HUES64 (cell line): ENCODE results near the gene PLPP3.

Source experiments
- H3K27ac ChIP-seq: 2 replicates; pipeline ENCODE4 v1.7.0; 2013; ENCODE audit warnings: low read depth, low read length, inconsistent platforms
- H3K27me3 ChIP-seq: 2 replicates; pipeline ENCODE4 v1.6.1; 2013; ENCODE audit warnings: mild to moderate bottlenecking, low read length; ENCODE audit not compliant: insufficient read depth
- H3K36me3 ChIP-seq: 2 replicates; pipeline ENCODE4 v1.6.1; 2013; ENCODE audit warnings: mild to moderate bottlenecking, low read length; ENCODE audit not compliant: insufficient read depth
- H3K4me1 ChIP-seq: 2 replicates; pipeline ENCODE4 v1.6.1; 2013; ENCODE audit warnings: mild to moderate bottlenecking, low read length, moderate library complexity; ENCODE audit not compliant: insufficient read depth
- H3K4me3 ChIP-seq: 2 replicates; pipeline ENCODE4 v1.5.1; 2013; ENCODE audit warnings: mild to moderate bottlenecking, low read length, moderate library complexity
- H3K9ac ChIP-seq: 2 replicates; pipeline ENCODE4 v1.6.1; 2013; ENCODE audit warnings: mild to moderate bottlenecking, low read depth, low read length
- H3K9me3 ChIP-seq: 2 replicates; pipeline ENCODE4 v1.6.1; 2013; ENCODE audit warnings: low read depth, low read length; ENCODE audit not compliant: insufficient read depth
- WGBS: fragments of 150-250, 120-280 bp; methylation state at CpG from one replicate; pipeline ENCODE4 v1.1.7; 2013; ENCODE audit warnings: missing lambda C conversion rate; 5-methylcytosine and 5-hydroxymethylcytosine counted together

PLPP3 gene

DNA sequence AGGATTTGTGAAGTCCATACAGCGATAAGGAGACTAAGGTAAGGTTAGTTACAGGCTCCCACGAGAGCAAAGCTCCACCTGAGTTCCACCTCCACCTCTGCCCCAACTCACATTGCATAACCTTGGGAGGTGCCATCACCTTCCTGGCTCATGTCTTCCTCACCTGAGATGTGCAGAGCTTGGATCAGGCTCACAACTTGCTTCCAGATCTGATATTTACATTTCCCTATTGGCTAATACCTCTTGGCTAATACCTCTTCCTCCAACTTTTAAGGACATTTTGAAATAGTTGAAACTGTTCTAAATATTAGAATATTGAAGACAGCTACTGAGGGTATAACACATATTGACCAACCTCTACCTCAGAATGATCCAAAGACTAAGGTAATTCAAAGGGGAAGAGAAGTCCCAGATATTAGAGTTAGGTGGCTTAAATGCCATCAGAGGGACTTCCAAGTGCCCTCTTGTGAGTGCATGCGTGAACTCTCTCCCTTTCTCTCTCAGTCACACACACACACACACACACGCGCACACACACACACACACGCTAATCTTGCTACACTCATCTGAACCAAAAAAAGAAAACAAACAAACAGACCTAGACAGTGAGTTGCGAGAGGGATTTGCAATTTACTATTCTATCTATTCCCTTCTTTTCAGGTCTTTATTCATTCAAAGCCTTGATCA, 134.3 kb downstream of the PLPP3 start:
- 74% methylated on average over 7 of the region's 7 CpGs for WGBS

More for the DNA sequence above, 134.3 kb downstream of the PLPP3 start:
- H3K36me3 ChIP-seq: no peaks in the 10 kb centered on the region
- no peak overlapping the region for H3K4me3 ChIP-seq
- H3K27me3 ChIP-seq: no peaks in the 10 kb centered on the region
- peaks cover 6% of the 10 kb centered on the region; the same call in 1 of the 2 replicates for H3K4me1 ChIP-seq
- H3K27ac ChIP-seq: no peak overlapping the region
- H3K9ac ChIP-seq: no peak overlapping the region
- no peaks in the 10 kb centered on the region for H3K9me3 ChIP-seq
